Cerebellar nuclear complex (tissue), 1 donor: Measurements from ENCODE around the gene TSEN15.
"Not testable (repeated sequence)": the region's sequence is repeated elsewhere in the genome, so short reads cannot be mapped to it uniquely, and the experiment has no call there.

Experiments
- DNase-seq, 2 experiments: peaks; one replicate each; lab custom pipeline; 2025; lab: John Stamatoyannopoulos, UW

The TSEN15 gene

DNA sequence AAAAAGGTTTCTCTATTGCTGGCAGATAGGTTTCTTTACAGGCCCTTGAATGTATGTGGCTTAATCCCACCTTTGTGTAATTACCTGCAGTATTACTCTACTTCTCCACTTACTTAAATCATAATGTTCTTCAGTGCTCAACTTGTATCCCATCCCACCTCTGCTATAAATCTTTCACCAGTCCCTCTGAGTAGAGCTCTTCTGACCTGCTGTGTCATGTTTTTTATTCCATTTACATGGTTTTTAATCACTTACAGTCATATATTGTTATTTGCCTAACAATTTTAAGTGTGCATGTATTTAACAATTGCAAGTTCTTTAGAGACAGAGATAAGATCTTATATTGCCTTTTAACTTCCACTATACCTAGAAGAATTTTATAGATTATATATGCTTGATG lies 2.4 kb downstream of the TSEN15 start:
- no peak for DNase-seq

DNA sequence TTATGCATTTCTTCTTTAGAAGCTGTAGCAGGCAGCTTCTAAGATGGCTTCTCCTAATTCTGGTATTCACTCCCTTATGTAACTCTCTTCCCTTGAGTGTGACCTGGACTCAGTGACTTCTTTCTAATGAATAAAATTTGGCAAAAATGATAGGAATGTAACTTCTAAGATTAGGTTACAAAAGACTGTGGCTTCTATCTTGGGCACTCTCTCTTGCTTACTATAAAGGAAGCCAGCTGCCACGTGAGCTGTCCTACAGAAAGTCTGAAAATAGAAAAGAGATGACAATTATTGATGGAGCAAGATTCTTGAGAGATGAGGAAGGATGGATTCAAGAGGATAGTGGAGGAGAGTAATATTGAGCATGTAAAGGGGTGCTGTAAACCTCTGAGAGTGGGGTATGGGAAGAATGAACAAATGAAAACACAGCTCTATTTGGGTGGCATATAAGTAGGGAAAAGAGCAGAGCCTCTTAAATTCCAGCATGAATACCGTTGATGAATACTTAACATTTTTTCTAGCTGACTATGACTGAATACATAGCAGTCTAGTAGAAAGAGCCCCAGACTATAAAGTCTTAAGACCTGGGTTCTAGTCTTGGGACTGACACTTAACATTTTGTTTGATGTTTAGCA lies 5.5 kb downstream of the TSEN15 start:
- no peak for DNase-seq

DNA sequence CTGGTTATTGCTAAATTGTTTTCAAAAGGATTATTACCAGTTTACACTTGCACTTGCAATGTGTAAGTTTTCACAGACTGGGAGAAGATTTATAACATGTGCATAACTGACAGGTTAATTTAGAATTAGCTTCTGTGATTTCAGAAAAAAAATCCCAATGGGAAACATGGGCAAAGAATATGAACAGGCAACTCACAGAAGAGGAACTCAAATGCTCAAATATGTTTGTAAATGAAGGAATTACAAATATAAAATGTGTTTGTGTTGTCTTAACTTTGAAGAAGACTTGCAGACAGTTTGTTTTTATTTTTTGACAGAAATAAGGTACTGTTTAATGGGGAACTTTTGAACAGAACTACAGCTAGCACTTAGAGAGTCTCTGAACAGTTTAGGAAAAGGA lies 8.4 kb downstream of the TSEN15 start:
- no peak for DNase-seq

DNA sequence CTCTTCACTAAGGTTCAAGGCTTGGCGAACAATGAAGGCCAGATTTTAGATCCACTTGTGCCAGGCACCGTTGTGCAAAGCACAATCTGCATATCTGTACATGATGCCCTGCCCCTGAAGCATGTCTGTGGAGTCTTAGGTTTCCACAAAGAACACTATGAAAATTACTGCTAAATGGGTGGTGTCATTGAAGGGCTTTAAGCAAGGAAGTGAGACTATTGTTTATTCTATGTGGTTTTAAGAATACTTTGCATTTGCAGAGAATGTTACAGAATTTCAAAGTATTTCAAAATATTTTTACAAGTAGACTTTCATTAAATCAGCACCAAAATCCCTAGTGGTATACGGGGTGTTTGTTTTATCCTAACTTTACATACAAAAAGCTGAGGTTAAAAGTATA lies 8.8 kb downstream of the TSEN15 start:
- no peak for DNase-seq

DNA sequence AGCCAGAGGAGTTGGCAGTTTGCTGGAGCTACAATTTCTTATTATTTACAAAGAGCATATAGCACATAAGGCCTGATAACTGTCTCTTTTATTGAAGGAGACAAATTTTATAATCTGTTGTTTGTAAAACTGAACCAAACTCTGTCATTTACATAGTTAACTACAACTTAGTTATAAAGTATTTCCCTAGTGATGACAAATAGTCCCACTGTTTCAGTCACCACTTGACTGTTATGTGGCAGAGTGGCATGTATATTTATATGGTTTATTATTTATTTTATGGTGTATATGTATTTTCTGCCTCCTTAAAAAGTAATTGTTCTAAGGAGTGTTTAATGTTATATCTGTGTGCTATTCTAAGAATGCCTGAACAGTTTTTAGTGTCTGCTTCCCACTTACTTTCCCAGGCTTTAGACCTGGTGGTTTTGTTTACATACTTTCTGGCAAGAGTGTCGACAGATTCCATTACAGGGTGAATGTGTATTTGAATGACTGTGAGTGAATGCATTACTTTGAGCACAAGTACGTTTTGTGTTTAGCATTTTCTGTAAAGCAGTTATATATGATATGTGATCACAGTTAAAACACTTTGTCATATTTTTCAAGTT lies 10.0 kb downstream of the TSEN15 start:
- no peak for DNase-seq

DNA sequence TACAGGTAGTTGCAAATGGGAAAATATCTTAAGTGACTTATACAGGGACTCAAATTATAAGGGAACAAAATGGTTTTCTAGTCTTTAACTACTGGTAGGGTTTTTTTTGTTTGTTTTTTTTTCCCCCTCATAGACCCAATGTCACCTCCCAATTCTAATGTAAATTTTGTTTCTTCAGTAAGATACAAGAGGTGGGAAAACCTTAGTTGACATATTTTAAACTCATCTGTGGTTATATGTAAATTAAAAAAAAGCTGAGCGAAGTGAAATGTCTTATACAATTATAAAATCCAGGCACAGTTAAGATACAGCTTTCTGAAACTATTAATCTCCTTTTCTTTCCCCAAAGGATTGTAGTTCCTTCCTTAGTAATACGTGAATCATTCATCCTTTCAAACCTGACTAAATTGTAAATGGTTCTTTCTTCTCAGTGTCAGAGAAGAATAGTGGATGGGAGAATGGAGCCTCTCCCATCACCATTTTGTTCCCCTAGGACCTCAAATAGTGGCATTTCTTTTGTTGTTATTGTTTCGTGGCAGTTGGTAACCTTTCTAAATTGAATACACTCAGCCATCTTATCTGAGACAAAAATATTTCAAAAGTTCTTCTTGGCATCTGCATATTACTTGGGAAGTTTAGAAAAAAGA lies 11.2 kb downstream of the TSEN15 start:
- no peak for DNase-seq

DNA sequence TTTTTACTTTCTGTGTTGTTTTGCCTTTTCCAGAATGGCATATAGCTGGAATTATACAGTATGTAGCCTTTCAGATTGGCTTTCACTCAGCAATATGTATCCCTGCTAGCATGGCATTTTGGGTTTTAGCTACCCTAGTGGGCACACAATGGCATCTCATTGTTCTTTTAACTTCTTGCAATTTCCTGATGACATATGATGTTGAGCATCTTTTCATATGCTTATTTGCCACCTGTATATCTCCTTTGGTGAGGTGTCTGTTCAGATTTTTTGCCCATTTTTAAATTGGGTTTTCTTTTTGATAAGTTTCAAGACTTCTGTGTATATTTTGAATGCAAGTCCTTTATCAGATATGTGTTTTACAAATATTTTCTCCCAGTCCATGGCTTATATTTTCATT lies 14.0 kb downstream of the TSEN15 start:
- DNase-seq, result no peak

DNA sequence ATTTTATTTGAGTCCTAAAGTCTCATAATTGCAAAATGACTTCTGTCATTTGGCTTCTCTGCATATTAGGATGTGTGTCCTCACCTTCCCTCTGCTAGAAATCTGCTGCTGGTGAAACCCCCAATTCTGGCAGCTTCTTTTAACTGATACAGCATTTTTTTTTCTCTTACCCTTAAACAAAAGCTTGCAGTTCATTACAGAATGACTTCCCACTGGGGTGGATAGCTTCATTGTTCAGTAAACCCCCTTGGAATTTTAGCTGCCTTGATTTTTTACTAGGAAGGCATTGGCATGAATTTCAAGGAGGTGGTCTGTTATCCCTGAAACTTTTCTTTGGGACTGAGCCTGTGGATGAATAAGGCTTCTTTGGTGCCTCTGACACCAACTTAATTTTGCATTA lies 16.8 kb downstream of the TSEN15 start:
- DNase-seq, result no peak

DNA sequence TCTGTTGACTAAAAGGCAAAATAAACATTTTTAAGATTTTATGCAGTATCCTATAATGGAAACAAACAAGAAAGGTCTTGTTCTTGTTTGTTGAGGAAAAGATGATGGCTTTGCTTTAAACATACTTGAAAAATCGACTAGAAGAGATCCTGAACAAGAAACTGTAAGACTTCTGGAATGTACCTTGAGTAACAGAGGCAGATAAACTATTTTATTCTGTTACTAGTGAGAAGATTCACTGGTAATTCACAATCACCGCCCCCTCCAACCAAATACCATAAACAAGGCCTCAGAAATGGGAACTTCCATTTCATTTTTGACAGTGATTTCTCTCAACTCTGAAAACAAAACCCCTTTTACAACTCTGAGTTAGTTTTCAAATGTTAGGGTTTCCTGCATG lies 18.1 kb downstream of the TSEN15 start:
- no peak for DNase-seq

DNA sequence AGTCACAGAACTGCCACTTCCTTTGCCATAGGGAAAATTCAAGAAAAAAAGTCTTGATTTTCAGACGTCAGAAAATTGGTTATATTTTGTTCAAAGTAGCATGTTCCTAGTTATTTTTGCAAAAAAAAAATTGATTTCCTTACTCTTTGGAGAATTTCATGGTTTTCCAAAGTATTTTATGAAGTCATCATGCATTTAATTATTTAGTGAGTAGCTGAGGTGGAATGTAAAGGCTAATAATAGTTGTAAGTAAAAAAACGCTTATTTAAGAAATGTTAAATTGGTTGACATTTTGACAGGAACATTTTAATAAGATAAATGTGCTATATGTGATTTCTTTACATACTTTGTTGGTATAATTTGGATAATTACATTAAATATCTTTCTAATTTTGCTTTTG lies 20.8 kb downstream of the TSEN15 start:
- no peak for DNase-seq

DNA sequence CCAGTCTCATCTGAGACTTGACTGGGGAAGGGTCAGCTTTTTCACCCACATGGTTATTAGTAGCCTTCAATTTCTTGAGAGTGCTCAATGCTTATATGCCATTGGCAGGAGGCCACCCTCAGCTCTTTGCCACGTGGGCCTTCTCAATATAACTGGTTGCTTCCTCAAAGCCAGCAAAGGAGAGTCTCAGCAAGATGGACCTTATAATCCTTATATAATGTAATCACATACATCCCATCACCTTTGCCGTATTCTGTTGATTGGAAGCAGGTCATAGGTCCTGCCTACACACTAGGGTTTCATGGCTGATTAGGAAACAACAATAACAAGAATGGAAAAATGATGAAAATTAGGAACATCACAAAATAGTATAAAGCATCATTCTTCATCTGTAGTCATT lies 22.9 kb downstream of the TSEN15 start:
- no peak for DNase-seq

DNA sequence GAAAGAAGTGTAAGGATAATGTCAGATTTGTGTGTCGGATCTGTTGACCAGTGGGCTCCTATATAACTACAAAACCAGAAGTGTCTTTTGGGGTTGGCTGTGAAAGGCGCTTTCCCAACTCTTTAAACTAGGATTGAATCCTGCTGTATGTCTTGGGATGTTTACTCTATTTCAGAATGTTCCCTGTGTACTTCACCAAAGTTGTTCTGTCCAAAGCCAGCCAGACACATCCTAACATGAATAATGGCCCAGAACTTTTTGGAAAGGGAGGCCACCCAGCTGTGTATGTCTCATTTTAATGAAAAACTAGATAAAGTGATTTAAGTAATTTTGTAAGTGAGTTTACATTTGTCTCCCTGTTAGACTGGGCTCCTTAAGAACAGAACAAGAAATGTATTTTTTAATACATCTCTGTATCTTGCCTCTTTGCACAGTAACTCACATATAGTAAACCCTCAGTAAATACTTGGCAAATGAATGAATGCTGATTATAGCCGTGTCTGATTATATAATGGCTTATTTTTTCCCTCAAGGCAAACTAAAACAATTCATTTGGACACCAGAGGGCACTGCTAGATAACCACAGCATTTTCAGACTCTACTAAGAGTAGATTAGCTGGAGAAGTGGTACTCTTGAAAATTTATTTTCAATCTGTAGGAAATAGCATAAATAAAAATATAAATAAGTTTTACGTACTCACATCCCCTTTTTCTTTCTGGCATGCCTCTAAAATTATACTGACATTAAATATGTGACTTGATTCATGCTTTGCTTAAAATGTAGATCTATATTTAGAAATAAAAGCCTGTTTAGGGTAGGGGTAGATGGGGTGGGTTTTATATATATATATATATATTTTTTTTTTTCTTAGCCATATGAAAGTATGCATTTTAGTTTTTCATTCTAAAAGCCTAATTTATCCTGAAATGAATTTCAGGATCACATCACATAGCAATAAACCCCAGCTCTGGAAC lies 23.8 kb downstream of the TSEN15 start:
- DNase-seq, result peak in 1 of 2 experiments; percentile 70

DNA sequence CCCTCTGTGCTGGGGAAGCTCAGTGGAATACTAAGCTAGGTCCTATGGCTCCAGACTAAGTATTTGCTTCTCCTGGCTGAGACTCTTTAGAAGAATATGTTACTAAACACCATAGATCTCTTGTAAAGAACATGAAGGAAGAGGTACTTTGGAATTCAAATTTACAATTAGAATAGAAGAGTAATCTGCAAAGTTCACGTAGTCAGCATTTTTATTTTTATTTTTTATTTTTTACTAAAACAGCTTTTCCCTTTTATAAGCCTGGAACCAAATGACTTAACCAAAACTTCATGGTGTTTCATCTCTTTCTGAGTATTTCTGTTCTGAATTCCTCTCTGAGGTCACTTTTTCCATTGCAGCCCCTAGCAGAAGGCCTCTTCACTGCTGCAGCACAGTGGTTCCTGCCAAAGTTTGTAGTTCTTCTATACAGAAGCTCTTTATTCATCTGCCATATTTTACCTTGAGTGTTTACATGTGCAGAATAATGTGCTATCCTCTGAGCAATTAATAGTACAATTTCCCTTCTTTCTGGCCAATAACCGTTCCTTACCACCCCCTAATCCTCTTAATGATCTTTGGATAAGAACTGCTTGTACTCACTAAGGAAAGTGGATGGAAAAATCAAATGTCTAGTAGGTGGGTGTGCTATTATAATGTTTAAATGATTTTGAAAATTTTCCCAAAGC lies 27.2 kb downstream of the TSEN15 start:
- DNase-seq, result no peak

DNA sequence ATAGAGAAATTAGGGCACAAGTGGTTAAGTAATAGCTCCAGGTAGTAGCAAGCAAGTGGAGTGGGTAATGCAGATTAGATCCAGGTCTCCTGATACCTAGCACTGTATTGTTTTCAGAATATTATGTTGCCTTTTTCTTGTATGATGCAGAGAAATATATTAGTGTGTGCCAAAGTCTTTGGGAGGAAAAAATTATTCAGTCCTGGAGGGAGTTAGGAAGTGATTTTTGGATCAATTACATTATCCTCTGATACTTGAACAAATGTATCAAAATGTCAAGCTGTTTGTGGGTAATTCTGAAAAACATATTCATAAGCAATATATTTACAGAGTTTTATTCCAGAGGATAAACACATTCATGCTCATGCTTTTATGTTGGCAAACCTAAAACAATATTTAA lies 28.8 kb downstream of the TSEN15 start:
- DNase-seq, result no peak

DNA sequence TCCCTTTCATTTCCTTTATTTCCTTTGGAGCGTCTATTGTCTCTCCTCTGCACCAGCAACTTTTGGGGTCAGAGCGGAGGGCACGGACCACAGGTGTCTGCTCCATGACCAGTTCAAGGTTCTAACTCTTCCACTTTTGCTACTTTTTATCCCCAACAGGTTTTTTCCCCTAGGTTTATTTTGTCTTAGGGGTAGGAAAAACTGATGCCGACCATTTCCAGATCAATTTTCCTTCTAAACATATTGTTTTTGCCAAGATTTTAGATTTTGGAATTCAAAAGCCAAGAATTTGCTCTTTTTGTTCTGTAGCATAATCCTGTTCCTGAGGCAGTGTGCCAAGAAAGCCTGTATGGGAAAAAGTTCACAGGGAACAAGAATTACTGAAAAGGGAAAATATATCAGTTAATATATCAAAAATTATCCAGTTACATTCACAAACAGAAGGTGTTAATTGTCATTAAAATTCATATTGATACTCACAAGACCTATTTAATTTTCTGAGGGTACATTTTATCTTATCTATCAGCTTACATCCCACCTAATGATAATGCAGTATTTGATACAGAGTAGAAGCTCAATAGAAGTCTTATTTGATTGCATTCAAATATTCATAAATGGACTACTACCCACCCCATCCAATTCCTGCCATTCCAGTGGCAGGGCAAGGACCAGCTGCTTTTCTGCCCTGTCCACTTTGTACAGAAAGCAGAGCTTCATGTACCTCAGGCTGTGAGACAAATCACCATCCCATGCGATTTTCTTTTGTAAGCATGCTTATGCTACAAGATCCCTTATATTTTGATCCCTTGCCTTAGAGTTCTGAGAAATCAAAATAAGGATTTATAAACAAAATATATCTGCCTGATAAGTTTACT lies 31.2 kb downstream of the TSEN15 start:
- no peak for DNase-seq

DNA sequence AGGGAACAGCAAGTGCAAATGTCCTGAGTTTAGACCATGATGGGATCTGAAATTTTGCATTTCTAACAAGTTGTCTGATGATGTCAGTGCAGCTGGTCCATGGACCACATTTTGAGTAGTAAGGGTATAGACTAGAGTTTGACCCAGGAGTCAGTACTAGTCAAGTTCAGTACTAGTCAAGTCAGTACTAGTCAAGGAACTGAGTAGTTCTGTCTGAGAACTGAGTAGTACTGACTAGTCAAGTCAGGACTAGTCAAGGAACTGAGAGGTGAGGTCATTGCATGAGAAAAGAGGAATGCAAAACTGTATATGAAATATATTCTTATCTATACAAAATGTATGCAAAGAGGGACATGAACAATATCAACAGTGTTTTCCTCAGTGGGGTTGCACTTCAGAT lies 34.1 kb downstream of the TSEN15 start:
- no peak for DNase-seq

DNA sequence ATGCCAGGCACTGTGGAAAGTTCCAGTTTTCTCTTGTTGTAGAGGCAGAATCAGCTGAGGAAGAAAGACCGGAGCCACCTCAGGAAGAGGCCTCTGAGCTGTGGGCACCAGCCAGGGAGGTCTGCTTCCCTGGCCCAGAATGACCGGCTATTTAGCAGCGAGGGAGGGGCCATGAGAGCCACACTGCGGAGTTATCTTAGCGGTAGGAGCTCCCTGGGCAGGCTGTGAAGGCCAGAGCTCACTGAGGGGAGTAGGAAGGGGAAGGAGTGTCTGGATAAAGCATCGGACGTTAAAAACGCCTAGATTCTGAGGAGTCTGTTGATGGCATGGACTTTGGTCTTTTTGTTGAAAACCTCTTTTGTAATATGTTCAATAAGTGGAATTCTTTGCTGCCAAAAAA lies 36.5 kb downstream of the TSEN15 start:
- DNase-seq, result no peak

DNA sequence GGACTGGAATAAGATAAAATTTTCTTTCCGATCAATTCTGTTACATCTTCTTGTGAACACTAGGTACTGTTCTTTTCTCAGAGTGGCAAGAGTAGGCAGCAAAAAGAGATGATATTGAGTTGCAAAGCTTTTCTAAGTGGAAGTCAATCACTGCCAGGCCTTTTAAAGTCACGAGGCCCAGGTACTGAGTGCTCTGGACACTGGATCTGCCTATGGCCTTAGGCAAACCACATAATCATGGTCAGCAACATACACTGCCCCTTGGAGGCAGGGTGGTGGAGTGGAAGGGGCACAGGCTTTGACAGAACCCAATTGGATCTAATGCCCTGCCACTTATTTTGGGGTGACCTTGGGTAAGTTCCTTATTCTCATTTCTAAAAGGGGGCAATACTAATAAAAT lies 41.5 kb downstream of the TSEN15 start:
- no peak for DNase-seq

DNA sequence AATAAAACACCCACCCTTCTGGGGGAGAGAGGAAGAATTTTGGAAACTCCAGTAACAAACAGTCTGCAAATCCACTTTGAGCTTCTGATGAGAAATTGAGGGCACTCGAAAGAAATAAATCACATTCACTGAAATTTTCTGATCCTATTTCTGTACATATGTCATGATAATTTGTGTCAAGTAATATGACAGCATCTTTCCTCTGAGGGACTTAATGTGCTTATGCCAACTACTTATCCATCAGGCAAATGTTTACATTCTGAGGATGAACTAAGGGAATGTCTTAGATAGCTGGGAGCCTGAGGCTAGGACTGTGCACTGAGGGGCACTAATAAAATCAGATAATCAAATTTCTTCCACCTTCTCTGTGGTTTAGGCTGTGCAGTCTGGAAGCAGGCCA lies 44.5 kb downstream of the TSEN15 start:
- DNase-seq, result no peak

DNA sequence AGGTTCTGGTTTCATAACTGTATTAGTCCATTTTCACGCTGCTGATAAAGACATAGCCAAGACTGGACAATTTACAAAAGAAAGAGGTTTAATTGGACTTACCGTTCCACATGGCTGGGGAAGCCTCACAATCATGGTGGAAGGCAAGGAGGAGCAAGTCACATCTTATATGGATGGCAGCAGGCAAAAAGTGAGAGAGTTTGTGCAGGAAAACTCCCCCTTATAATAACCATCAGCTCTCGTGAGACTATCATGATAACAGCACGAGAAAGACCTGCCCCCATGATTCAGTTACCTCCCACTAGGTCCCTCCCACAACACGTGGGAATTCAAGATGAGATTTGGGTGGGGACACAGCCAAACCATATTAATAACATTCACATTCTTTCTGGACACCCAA lies 45.0 kb downstream of the TSEN15 start:
- not testable (repeated sequence) for DNase-seq

DNA sequence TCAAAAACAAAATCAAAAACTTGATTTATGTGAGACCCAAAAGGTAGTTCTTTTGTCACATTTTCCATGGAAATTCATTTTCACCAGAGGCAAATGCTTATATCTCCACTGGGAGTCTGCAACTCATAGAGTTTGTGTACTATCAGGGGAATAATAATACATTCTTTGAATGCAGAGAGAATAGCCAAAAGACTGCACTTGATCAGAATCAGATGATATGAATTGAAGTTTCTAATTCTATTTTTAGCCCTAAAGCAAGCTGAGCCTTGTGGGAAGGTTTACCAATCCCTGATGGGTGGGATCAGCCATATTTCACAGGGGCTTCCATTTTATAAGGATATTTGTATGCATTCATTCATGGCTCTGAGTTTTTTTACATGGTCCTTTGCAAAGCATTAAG lies 49.6 kb downstream of the TSEN15 start:
- no peak for DNase-seq
